Measurements from ENCODE around the gene PRDM16.

PRDM16 gene

DNA sequence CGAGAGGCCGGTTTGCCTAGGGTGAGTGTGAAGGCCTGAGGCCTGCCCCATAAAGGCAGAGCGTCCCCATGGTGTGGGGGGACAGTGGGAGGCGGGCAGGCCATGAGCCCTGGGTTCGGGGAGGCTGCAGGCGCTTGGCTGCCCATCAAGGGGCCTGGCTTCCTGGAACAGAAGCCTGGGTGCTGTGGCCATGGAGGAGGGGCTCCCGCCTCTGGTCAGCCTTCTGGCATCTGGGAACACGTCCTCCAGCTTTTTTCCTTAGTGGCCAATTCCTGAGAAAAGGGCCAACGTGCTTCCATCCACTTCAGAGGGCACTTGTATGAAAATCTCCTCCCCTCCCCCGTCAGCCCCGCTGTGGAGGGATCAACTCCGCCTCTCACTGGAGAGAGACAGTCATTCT, 58.7 kb downstream of the PRDM16 start:
- no peaks in the 10 kb centered on the region for H3F3A ChIP-seq (ENCODE audit: insufficient read depth, low read length)
- H3K27me3 ChIP-seq (ENCODE audit: insufficient read depth, low read length): no peaks in the 10 kb centered on the region
- H2AFZ ChIP-seq (ENCODE audit: low read length): no peak overlapping the region
- H3K27ac ChIP-seq (ENCODE audit: low read depth, low read length, poor library complexity, severe bottlenecking): no peak overlapping the region
- no peaks in the 10 kb centered on the region for H3K36me3 ChIP-seq (ENCODE audit: insufficient read depth, low read length)
- no peak overlapping the region for H3K4me3 ChIP-seq (ENCODE audit: low read depth, low read length, poor library complexity, severe bottlenecking)
- no peaks in the 10 kb centered on the region for H3K9me3 ChIP-seq (ENCODE audit: low read length)
- no peaks in the 10 kb centered on the region for H3K4me1 ChIP-seq (ENCODE audit: insufficient read depth, low read length, severe bottlenecking)
- H3K79me2 ChIP-seq (ENCODE audit: insufficient read depth, low read length): no peaks in the 10 kb centered on the region
- no peaks in the 10 kb centered on the region for H4K20me1 ChIP-seq (ENCODE audit: insufficient read depth, low read length)
- no peak overlapping the region for H3K9ac ChIP-seq (ENCODE audit: low read length)
- no peaks in the 10 kb centered on the region for H3K9me2 ChIP-seq (ENCODE audit: low read depth, low read length)
- TF ChIP-seq EZH2 (IDR thresholded peaks at IDR 0.05; ENCODE audit: borderline replicate concordance, low read length): no peak
- TF ChIP-seq, protein P1, sequence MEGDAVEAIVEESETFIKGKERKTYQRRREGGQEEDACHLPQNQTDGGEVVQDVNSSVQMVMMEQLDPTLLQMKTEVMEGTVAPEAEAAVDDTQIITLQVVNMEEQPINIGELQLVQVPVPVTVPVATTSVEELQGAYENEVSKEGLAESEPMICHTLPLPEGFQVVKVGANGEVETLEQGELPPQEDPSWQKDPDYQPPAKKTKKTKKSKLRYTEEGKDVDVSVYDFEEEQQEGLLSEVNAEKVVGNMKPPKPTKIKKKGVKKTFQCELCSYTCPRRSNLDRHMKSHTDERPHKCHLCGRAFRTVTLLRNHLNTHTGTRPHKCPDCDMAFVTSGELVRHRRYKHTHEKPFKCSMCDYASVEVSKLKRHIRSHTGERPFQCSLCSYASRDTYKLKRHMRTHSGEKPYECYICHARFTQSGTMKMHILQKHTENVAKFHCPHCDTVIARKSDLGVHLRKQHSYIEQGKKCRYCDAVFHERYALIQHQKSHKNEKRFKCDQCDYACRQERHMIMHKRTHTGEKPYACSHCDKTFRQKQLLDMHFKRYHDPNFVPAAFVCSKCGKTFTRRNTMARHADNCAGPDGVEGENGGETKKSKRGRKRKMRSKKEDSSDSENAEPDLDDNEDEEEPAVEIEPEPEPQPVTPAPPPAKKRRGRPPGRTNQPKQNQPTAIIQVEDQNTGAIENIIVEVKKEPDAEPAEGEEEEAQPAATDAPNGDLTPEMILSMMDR (IDR thresholded peaks at IDR 0.05; ENCODE audit: low read length): no peak
- H3K4me2 ChIP-seq (ENCODE audit: low read length): no peak overlapping the region

DNA sequence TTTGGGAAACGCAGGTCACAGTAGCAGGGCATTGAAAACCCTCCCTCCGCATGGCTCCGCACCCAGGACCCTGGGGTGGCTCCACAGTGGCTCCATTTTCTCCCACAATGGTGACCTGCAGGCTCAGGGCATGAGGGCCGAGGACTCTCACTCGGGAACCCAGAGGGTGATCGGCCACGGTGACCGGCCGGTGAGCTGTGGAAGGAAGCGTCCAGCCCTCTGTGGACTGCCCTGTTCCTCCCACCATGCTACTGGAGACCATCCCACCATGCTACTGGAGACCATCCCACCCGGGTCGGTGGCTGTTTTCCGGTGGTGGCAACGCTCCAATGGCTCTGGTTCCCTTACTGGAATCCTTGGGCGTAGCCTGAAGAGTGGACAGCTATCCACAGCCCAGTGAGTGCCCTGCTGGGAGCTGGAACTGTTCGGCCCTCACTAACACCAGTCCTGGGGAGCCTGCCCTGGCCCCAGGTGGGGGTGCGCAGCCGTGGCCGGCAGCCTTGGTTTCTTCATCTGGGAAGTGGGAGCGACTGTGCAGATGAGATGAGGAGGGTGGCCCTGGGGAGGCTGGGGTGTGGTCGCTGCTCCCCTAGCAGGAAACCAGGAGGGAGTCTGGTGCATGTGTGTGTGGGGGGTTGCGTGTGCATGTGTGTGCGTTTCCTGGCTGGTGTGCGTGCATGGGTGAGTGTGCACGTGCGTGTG, 59.6 kb downstream of the PRDM16 start:
- Histone ChIP-seq H3F3A (ENCODE audit: insufficient read depth, low read length) (no peaks in the 10 kb centered on the region), H3K9me3 (ENCODE audit: low read length) (no peaks in the 10 kb centered on the region), H4K20me1 (ENCODE audit: insufficient read depth, low read length) (no peaks in the 10 kb centered on the region), H3K27me3 (ENCODE audit: insufficient read depth, low read length) (no peaks in the 10 kb centered on the region), H3K79me2 (ENCODE audit: insufficient read depth, low read length) (no peaks in the 10 kb centered on the region), H3K4me2 (ENCODE audit: low read length) (no peak overlapping the region), H3K27ac (ENCODE audit: low read depth, low read length, poor library complexity, severe bottlenecking) (no peak overlapping the region), H3K9ac (ENCODE audit: low read length) (no peak overlapping the region), H3K36me3 (ENCODE audit: insufficient read depth, low read length) (no peaks in the 10 kb centered on the region), H3K4me3 (ENCODE audit: low read depth, low read length, poor library complexity, severe bottlenecking) (no peak overlapping the region), H3K4me1 (ENCODE audit: insufficient read depth, low read length, severe bottlenecking) (no peaks in the 10 kb centered on the region), H2AFZ (ENCODE audit: low read length) (no peak overlapping the region), H3K9me2 (ENCODE audit: low read depth, low read length) (no peaks in the 10 kb centered on the region)
- TF ChIP-seq EZH2 (IDR thresholded peaks at IDR 0.05; ENCODE audit: borderline replicate concordance, low read length): no peak
- TF ChIP-seq, protein P1 (IDR thresholded peaks at IDR 0.05; ENCODE audit: low read length): no peak

DNA sequence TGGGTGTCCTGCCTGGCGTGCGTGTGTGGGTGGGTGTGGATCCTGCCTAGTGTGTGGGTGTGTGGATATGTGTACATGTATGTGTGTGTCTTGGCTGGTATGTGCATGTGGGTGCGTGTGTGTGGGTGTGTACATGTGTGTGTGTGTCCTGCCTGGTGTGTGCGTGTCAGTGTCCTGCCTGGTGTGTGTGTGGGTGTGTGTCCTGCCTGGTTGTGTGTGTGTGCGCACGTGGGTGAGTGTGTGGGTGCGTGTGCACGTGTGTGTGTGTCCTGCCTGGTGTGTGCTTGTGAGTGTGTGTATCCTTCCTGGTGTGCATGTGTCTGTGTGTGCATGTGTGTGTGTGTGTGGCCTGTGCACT, 60.1 kb downstream of the PRDM16 start:
- no peak overlapping the region for H3K27ac ChIP-seq (ENCODE audit: low read depth, low read length, poor library complexity, severe bottlenecking)
- no peak for TF ChIP-seq EZH2 (IDR thresholded peaks at IDR 0.05; ENCODE audit: borderline replicate concordance, low read length)
- TF ChIP-seq, protein P1 (IDR thresholded peaks at IDR 0.05; ENCODE audit: low read length): no peak
- no peak overlapping the region for H3K9ac ChIP-seq (ENCODE audit: low read length)
- no peak overlapping the region for H3K4me3 ChIP-seq (ENCODE audit: low read depth, low read length, poor library complexity, severe bottlenecking)
- no peaks in the 10 kb centered on the region for H3K9me3 ChIP-seq (ENCODE audit: low read length)
- H3F3A ChIP-seq (ENCODE audit: insufficient read depth, low read length): no peaks in the 10 kb centered on the region
- no peak overlapping the region for H3K4me2 ChIP-seq (ENCODE audit: low read length)
- no peaks in the 10 kb centered on the region for H4K20me1 ChIP-seq (ENCODE audit: insufficient read depth, low read length)
- H2AFZ ChIP-seq (ENCODE audit: low read length): no peak overlapping the region
- H3K4me1 ChIP-seq (ENCODE audit: insufficient read depth, low read length, severe bottlenecking): no peaks in the 10 kb centered on the region
- no peaks in the 10 kb centered on the region for H3K9me2 ChIP-seq (ENCODE audit: low read depth, low read length)
- no peaks in the 10 kb centered on the region for H3K79me2 ChIP-seq (ENCODE audit: insufficient read depth, low read length)
- no peaks in the 10 kb centered on the region for H3K36me3 ChIP-seq (ENCODE audit: insufficient read depth, low read length)
- H3K27me3 ChIP-seq (ENCODE audit: insufficient read depth, low read length): no peaks in the 10 kb centered on the region

Data from OCI-LY1 (cell line).